Measurements from ENCODE around the gene LRBA. TPM values are rescaled to one million over a fixed set of nuclear protein-coding genes. Genes with fewer than 3 reads are reported as not detected.

Gene LRBA
- total and polyA plus RNA-seq, 9 of the 15 experiments (the other 6 are each of a cell fraction or from before 2014, with no cell fraction given) = 24.2 to 88.7 (median 59.7) TPM

DNA sequence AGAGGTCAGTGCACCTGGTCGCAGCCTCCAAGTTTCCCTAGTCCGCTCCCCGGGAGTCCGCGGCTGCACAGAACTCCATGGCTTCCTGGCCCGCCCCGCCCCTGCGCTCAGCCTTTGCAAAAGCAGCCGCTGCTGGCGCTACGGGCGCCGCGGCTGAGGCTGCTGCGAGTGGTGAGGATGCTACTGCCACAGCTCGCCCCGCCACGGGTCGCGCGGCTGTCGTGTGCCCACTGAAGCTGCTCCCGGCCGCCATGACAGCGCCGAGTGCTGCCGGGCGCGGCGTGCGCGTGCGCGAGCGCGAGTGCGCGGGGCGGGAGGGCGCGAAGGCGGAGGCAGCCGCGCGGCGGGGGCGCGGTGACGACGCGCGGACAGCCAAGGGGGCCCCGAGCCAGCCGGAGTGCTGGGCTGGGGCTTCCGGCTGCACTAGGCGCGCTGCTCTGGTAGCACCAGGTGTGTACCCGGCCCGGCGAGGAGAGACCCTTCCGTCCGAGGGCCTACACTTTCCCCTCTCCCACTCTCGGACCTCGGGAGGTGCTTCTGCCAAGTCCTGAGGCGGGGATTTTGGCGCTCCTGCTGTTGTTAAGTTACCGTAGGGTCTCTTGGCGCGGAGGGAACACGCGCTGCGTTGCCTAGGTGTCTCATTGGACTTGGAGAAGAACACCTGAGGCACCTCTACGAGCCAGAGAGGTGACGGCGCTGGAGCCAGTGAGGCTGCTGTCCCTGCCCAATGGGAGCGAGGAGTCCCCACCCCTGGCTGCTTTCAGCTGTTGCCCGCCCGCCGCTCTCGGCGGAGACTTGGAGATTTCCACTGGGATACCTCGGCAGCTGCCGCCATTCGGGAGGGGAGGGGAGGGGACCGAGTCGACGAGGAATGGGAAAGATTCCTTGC is 619 bp upstream of the LRBA start (continued):
- no peak for TF ChIP-seq ILK (tag; IDR thresholded peaks at IDR 0.05; ENCODE audit: borderline replicate concordance, low read depth)
- no peak for TF ChIP-seq RBM34 (IDR thresholded peaks at IDR 0.05; ENCODE audit: borderline replicate concordance, insufficient read depth, low read length)
- TF ChIP-seq CHD1 (IDR thresholded peaks at IDR 0.05; ENCODE audit: low read length) = no peak
- no peak for TF ChIP-seq U2AF1 (optimal IDR thresholded peaks at IDR 0.05; ENCODE audit: low read depth, low read length)
- no peak for TF ChIP-seq SMARCC2 (IDR thresholded peaks at IDR 0.05; ENCODE audit: low read depth)
- TF ChIP-seq SNRNP70 (optimal IDR thresholded peaks at IDR 0.05; ENCODE audit: low read depth, low read length) = no peak
- no peak for TF ChIP-seq MYBL2 (IDR thresholded peaks at IDR 0.05; ENCODE audit: low read depth)
- no peak for TF ChIP-seq MYBL2 (CRISPR knock-in tag; IDR thresholded peaks at IDR 0.05; ENCODE audit: borderline replicate concordance)
- no peak for TF ChIP-seq MAFG (tag; conservative IDR thresholded peaks at IDR 0.05)
- TF ChIP-seq, protein P1, sequence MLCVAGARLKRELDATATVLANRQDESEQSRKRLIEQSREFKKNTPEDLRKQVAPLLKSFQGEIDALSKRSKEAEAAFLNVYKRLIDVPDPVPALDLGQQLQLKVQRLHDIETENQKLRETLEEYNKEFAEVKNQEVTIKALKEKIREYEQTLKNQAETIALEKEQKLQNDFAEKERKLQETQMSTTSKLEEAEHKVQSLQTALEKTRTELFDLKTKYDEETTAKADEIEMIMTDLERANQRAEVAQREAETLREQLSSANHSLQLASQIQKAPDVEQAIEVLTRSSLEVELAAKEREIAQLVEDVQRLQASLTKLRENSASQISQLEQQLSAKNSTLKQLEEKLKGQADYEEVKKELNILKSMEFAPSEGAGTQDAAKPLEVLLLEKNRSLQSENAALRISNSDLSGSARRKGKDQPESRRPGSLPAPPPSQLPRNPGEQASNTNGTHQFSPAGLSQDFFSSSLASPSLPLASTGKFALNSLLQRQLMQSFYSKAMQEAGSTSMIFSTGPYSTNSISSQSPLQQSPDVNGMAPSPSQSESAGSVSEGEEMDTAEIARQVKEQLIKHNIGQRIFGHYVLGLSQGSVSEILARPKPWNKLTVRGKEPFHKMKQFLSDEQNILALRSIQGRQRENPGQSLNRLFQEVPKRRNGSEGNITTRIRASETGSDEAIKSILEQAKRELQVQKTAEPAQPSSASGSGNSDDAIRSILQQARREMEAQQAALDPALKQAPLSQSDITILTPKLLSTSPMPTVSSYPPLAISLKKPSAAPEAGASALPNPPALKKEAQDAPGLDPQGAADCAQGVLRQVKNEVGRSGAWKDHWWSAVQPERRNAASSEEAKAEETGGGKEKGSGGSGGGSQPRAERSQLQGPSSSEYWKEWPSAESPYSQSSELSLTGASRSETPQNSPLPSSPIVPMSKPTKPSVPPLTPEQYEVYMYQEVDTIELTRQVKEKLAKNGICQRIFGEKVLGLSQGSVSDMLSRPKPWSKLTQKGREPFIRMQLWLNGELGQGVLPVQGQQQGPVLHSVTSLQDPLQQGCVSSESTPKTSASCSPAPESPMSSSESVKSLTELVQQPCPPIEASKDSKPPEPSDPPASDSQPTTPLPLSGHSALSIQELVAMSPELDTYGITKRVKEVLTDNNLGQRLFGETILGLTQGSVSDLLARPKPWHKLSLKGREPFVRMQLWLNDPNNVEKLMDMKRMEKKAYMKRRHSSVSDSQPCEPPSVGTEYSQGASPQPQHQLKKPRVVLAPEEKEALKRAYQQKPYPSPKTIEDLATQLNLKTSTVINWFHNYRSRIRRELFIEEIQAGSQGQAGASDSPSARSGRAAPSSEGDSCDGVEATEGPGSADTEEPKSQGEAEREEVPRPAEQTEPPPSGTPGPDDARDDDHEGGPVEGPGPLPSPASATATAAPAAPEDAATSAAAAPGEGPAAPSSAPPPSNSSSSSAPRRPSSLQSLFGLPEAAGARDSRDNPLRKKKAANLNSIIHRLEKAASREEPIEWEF (CRISPR knock-in tag; IDR thresholded peaks at IDR 0.05) = no peak
- peak; percentile 75; the same call in 1 of the 2 replicates for TF ChIP-seq NR2C2 (CRISPR knock-in tag; IDR thresholded peaks at IDR 0.05)
- TF ChIP-seq NR2C2 (tag; IDR thresholded peaks at IDR 0.05) = no peak; the same call in none of the 2 replicates
- no peak for TF ChIP-seq PHTF2 (CRISPR knock-in tag; IDR thresholded peaks at IDR 0.05)
- peak; percentile 83 for TF ChIP-seq CTBP1 (IDR thresholded peaks at IDR 0.05; ENCODE audit: borderline replicate concordance)
- TF ChIP-seq ZNF354B (CRISPR knock-in tag; IDR thresholded peaks at IDR 0.05) = no peak
- TF ChIP-seq TSC22D4 (tag; IDR thresholded peaks at IDR 0.05) = no peak
- no peak for TF ChIP-seq ZNF507 (tag; conservative IDR thresholded peaks at IDR 0.05)
- TF ChIP-seq IRF2 (CRISPR knock-in tag; IDR thresholded peaks at IDR 0.05) = no peak
- TF ChIP-seq BRD4 (IDR thresholded peaks at IDR 0.05) = 0 out of 2 replicates have a peak, but pooled peaks have one; percentile 69
- no peak for TF ChIP-seq CEBPG (CRISPR knock-in tag; IDR thresholded peaks at IDR 0.05)
- TF ChIP-seq CEBPG (tag; conservative IDR thresholded peaks at IDR 0.05 in 1 of 2, IDR thresholded peaks at IDR 0.05 in 1 of 2) = no peak
- TF ChIP-seq DPF2 (IDR thresholded peaks at IDR 0.05) = no peak
- TF ChIP-seq PHF20 (IDR thresholded peaks at IDR 0.05; ENCODE audit: partially characterized antibody) = peak; percentile 48
- TF ChIP-seq NBN (IDR thresholded peaks at IDR 0.05; ENCODE audit: low read depth) = no peak
- no peak for TF ChIP-seq RFX7 (CRISPR knock-in tag; IDR thresholded peaks at IDR 0.05)
- no peak for TF ChIP-seq MYNN (IDR thresholded peaks at IDR 0.05)
- no peak for TF ChIP-seq MYNN (CRISPR knock-in tag; IDR thresholded peaks at IDR 0.05)

Data from K562 (cell line).